GM21737 (cell line): ENCODE data around the gene OTOGL.
"Not testable (repeated sequence)": the region's sequence is repeated elsewhere in the genome, so short reads cannot be mapped to it uniquely, and the experiment has no call there.

Experiments
- ATAC-seq: cut with Tn5 transposase; IDR thresholded peaks from one replicate; pipeline ENCODE4 v1.9.1; 2021; ENCODE audit warnings: mild to moderate bottlenecking, moderate library complexity; ENCODE audit not compliant: unreplicated experiment

OTOGL gene

GRCh38 chr12:80219345-80219744 is 120.0 kb downstream of the OTOGL start:
- no peak for ATAC-seq

- ATAC-seq, result no peak
These were observed 122.9 kb downstream of the OTOGL start for GRCh38 chr12:80222261-80222660.

GRCh38 chr12:80226576-80226975 is 127.2 kb downstream of the OTOGL start:
- ATAC-seq, result no peak

GRCh38 chr12:80227904-80228303 is 128.6 kb downstream of the OTOGL start:
- not testable (repeated sequence) for ATAC-seq

- ATAC-seq, result no peak
These were observed 130.7 kb downstream of the OTOGL start for GRCh38 chr12:80230068-80230467.

GRCh38 chr12:80232837-80233236 is 133.5 kb downstream of the OTOGL start:
- ATAC-seq, result no peak

GRCh38 chr12:80233926-80234325 is 134.6 kb downstream of the OTOGL start:
- ATAC-seq, result no peak

GRCh38 chr12:80234667-80235066 is 135.3 kb downstream of the OTOGL start:
- no peak for ATAC-seq

- ATAC-seq, result no peak
These were observed 136.6 kb downstream of the OTOGL start for GRCh38 chr12:80235944-80236343.

- ATAC-seq, result no peak
These were observed 140.5 kb downstream of the OTOGL start for GRCh38 chr12:80239867-80240266.

GRCh38 chr12:80241576-80242273 is 142.4 kb downstream of the OTOGL start:
- ATAC-seq, result no peak

- ATAC-seq, result no peak
These were observed 143.0 kb downstream of the OTOGL start for GRCh38 chr12:80242321-80242720.

- not testable (repeated sequence) for ATAC-seq
These were observed 150.2 kb downstream of the OTOGL start for GRCh38 chr12:80249581-80249980.

- ATAC-seq, result no peak
These were observed 158.6 kb downstream of the OTOGL start for GRCh38 chr12:80257920-80258319.

- ATAC-seq, result no peak
These were observed 160.9 kb downstream of the OTOGL start for GRCh38 chr12:80260269-80260668.

GRCh38 chr12:80261403-80261802 is 162.1 kb downstream of the OTOGL start:
- ATAC-seq, result no peak

- no peak for ATAC-seq
These were observed 163.0 kb downstream of the OTOGL start for GRCh38 chr12:80262346-80262745.

- ATAC-seq, result no peak
These were observed 163.4 kb downstream of the OTOGL start for GRCh38 chr12:80262771-80263170.

- ATAC-seq, result no peak
These were observed 165.0 kb downstream of the OTOGL start for GRCh38 chr12:80264386-80264785.

GRCh38 chr12:80264891-80265290 is 165.6 kb downstream of the OTOGL start:
- ATAC-seq, result no peak

- ATAC-seq, result no peak
These were observed 169.8 kb downstream of the OTOGL start for GRCh38 chr12:80268924-80269749.
